Measurements from ENCODE around the gene TRABD2B.

DNA sequence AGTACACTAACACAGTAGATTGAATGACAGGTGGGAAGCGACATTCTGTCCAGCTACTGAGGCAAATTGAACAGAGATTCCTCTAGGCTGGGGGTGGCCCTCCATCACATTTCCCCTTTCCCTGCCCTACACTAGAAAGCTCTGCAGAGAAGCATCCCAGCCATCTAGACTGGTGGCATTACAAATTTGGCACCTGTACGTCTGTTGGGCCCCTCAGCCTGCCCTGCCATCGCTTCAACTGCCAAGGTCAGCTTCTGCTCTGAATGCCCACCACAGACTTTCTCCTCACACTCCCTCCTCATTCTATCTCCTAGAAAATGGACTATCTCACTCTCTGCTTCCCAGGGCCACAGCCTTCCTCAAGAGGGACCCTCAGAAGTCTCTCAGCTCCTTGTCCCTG is 16.7 kb downstream of the TRABD2B start:
- TF ChIP-seq, protein P1, sequence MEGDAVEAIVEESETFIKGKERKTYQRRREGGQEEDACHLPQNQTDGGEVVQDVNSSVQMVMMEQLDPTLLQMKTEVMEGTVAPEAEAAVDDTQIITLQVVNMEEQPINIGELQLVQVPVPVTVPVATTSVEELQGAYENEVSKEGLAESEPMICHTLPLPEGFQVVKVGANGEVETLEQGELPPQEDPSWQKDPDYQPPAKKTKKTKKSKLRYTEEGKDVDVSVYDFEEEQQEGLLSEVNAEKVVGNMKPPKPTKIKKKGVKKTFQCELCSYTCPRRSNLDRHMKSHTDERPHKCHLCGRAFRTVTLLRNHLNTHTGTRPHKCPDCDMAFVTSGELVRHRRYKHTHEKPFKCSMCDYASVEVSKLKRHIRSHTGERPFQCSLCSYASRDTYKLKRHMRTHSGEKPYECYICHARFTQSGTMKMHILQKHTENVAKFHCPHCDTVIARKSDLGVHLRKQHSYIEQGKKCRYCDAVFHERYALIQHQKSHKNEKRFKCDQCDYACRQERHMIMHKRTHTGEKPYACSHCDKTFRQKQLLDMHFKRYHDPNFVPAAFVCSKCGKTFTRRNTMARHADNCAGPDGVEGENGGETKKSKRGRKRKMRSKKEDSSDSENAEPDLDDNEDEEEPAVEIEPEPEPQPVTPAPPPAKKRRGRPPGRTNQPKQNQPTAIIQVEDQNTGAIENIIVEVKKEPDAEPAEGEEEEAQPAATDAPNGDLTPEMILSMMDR (IDR thresholded peaks at IDR 0.05), result no peak
- TF ChIP-seq POLR2A (IDR thresholded peaks at IDR 0.05), result no peak

Measured in lower leg skin (tissue), 3 donors.